ENCODE measurements around the gene DEFB131B.
"Not testable (repeated sequence)": the region's sequence is repeated elsewhere in the genome, so short reads cannot be mapped to it uniquely, and the experiment has no call there.

DNA sequence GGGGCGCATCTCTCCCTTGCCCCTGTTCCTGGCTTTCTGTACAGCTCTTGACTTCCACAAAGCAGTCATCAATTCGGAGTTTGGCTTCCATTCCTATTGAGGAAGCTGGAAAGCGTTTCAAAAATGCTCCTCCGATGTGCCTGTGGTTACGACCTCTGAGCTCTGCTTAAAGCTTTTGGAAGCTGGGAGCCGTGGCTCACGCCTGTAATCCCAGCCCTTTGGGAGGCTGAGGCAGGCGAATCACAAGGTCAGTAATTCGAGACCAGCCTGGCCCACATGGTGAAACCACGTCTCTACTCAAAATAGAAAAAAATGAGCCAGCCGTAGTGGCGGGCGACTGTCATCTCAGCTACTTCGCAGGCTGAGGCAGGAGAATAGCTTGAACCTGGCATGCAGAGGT, 22.9 kb downstream of the DEFB131B start:
- TF ChIP-seq, protein P1, sequence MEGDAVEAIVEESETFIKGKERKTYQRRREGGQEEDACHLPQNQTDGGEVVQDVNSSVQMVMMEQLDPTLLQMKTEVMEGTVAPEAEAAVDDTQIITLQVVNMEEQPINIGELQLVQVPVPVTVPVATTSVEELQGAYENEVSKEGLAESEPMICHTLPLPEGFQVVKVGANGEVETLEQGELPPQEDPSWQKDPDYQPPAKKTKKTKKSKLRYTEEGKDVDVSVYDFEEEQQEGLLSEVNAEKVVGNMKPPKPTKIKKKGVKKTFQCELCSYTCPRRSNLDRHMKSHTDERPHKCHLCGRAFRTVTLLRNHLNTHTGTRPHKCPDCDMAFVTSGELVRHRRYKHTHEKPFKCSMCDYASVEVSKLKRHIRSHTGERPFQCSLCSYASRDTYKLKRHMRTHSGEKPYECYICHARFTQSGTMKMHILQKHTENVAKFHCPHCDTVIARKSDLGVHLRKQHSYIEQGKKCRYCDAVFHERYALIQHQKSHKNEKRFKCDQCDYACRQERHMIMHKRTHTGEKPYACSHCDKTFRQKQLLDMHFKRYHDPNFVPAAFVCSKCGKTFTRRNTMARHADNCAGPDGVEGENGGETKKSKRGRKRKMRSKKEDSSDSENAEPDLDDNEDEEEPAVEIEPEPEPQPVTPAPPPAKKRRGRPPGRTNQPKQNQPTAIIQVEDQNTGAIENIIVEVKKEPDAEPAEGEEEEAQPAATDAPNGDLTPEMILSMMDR (IDR thresholded peaks at IDR 0.05; ENCODE audit: low read length): not testable (repeated sequence)
- not testable (repeated sequence) for TF ChIP-seq EZH2 (optimal IDR thresholded peaks at IDR 0.05; ENCODE audit: low read depth, low read length); EZH2phosphoT487 (IDR thresholded peaks at IDR 0.05; ENCODE audit: low read length)

Data from MM.1S (cell line).